ENCODE results near the gene LRG1.

LRG1 gene

DNA sequence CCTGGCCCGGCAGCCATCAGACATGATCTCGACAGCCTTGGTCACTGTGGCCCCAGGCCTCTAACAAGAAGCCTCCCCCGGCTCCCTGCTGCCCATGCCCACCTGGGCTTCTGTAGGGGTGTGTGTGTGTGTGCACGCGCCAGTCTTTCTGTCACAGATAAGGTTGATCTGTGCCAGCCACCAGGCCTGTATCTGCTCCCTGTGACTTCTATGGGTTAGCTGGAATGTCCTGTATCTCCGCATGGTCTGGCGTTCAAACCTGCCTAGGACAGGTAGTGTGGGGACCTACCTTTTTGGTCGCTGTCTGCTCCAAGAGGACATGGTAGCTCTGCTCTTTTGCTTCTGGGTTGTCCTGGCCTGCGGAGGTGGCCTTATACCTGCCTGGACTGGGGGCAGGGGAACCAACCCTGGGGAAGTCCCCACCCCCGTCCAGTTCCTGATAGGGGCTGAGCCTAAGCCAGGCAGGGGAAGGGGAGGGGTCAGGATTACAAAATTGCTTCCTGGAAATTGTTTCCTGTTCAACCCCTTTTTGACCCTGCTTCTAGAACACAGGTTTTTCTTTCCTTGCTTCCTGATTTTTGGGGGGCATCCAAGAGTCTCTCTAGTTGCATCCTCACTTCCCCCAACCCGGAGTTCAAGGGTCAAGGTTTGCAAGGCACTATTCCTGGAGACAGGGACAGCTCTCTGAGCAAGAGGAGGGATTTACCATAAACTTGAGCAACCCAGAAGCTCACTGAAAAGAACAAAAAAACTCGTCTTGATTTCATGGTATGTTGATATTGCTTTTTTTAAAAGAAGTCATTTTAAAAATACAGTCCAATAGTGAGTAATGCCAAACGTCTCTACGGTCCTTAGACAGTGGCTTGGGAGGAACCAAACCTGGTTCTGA is at the start of gene LRG1:
Gene LRG1 (minus strand): TSS at position 344 of the 889 bp plus-strand sequence. CDS start 23 bp downstream, at position 321.
- in situ Hi-C loops (cut with HindIII; ENCODE audit: low sequenced_read_pairs): no loop called here

GRCh38 chr19:4588291-4588761 is 48.5 kb upstream of the LRG1 start:
- in situ Hi-C loops (cut with HindIII; ENCODE audit: low sequenced_read_pairs): no loop called here

GRCh38 chr19:4587527-4587926 is 47.7 kb upstream of the LRG1 start:
- in situ Hi-C loops (cut with HindIII; ENCODE audit: low sequenced_read_pairs): no loop called here

DNA sequence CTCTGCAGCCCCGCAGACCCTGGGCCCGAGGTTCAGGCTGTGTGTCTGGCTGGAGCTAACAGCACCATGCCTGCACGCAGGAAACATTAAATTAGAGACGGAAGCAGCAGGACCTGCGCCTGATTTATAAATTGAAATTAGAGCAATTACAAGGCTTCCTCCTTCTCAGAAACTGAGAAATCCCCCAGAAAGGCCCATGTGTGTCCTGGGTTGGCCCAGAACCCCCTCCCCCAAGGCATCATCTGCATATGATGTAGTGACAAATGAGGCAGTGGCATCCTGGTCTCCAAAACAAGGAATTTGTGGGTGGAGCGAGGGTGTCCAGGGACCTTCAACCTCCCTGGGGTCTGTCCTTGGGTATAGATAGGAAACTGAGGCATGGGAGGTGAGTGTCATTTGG is 46.9 kb upstream of the LRG1 start:
- in situ Hi-C loops (cut with HindIII; ENCODE audit: low sequenced_read_pairs): no loop called here

GRCh38 chr19:4586245-4586644 is 46.4 kb upstream of the LRG1 start:
- in situ Hi-C loops (cut with HindIII; ENCODE audit: low sequenced_read_pairs): no loop called here

DNA sequence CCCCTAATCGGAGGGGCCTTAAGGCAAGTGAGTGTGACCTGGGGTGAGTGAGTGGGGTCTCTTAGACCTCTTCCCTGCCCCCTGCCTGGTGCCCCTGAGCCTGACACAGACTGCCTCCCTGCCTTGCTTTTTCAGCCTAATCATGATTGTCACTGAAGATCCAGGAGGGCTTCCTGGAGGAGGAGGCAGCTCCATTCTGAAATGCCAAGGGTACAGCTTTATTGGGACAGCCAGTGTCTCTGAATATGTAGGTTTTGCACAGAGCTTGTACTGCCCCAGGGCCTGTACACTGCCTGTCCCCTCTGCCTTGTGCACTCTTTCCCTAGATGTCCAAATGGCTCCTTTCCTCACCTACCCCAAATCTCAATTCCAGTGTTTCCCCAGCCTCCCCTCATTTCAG is 45.7 kb upstream of the LRG1 start:
- in situ Hi-C loops (cut with HindIII; ENCODE audit: low sequenced_read_pairs): no loop called here

DNA sequence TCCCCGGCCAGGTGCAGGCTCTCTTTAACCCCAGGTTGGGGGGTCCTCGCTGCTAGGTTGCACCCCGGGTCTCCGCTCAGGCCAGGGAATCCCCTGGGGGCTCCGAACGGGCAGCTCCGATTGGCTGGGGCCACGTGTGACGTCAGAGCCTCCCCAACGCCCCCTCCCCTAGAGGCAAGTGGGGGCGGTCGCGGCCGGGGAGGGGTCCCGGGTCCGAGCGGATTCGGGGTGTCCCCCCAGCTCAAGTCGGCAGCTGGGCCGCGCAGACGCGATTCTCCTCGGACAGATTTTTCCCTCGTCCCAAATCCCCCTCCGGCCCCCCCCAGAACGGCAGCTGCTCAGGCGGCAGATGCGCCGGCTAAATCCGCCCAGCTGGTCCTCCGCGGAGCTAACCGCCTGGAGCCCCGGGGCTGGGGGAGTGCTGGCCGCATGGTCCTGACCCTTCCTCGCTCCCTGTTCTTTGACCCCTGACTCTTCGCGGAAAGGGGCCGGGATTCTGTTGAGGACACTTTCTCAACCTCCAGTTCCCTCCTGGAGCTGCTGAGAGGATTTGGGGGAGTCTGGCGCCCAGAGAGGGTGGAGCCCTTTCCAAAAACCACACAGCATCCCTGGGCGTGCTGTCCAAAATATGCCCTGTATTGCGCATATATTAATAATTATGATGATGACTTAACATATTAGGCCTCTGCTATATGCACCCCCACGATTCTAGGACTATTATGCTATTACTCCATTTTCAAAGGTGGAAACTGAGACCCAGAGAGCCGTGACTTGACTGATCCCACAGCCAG is 45.0 kb upstream of the LRG1 start:
- in situ Hi-C loops (cut with HindIII; ENCODE audit: low sequenced_read_pairs): no loop called here

DNA sequence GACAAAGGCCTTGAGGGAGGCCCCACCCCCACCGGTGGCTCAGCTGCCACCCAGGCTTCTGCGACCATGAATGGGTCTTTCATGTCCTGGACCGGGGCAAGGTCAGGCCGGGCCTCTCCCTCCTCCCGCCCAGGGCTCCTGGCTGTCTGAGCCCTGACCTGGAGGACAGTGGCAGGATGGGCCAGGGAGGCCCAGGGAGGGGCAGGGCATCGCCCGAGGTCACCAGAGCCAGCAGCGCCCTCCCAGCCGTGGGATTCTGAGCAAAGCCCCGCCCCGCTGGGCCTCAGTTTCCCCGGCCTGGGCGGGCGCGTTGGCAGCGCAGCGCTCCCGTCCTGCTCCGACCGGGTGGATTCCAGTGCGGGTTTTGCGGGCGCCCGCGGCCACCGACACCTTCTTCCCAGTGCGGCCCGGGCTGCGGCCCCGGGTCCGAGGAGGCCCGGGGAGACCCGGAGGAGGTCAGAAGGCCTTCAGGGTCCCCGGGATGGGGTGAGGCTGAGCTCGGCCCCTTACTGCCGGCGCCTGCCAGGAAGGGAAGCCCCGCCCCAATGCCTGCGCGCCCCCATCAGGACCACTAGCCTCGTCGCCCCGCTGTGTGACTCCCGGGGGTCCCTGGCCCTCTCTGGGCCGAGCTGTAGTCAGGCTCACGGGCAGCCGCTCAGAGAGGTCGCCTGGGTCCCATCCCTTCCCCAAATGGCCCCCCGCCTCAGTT is 44.3 kb upstream of the LRG1 start:
- in situ Hi-C loops (cut with HindIII; ENCODE audit: low sequenced_read_pairs): no loop called here

DNA sequence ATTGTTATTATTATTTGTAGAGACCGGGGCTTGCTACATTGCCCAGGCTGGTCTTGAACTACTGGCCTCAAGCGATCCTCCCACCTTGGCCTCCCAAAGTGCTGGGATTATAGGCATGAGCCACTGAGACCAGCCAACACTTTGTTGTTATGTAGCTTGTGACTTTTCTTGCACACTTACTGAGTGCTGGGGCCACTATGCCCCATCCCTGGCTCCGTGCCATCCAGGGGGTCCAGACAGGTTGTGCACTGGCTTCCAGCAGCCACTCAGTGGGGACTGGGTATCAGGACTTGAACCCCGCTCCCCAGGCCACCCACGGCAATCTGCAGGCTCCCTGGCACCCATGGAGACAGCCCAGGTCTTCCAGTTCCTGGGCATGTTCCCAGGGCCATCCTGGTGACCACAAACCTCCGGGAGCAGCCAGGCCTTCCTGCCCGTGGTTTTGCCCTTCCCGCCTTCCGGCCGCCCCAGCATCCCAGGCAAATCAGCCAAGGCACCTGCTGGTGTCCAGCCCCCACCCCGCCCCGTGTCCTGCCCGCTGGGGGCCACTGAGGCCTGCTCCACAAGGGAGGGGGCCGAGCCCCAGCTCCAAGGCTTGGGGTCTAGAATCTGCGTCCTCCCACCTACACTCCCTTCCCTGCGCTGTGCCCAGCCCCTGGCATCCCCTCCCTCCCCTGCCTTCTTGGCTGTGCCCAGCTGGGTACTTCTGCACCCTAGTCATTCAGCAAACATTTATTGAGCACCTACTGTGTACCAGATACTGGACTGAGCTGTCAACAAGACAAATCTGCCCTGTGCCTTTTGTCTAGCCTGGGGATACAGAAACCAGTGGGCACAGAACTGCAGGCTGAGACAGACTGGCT is 43.4 kb upstream of the LRG1 start:
- in situ Hi-C loops (cut with HindIII; ENCODE audit: low sequenced_read_pairs): no loop called here

GRCh38 chr19:4581666-4582553 is 42.1 kb upstream of the LRG1 start:
- in situ Hi-C loops (cut with HindIII; ENCODE audit: low sequenced_read_pairs): no loop called here

- in situ Hi-C loops (cut with HindIII; ENCODE audit: low sequenced_read_pairs): no loop called here
Measured at GRCh38 chr19:4580961-4581665, 41.3 kb upstream of the LRG1 start.

- in situ Hi-C loops (cut with HindIII; ENCODE audit: low sequenced_read_pairs): no loop called here
Measured at GRCh38 chr19:4580021-4580901, 40.4 kb upstream of the LRG1 start.

GRCh38 chr19:4579389-4579788 is 39.6 kb upstream of the LRG1 start:
- in situ Hi-C loops (cut with HindIII; ENCODE audit: low sequenced_read_pairs): no loop called here

GRCh38 chr19:4578552-4579248 is 38.9 kb upstream of the LRG1 start:
- in situ Hi-C loops (cut with HindIII; ENCODE audit: low sequenced_read_pairs): no loop called here

- in situ Hi-C loops (cut with HindIII; ENCODE audit: low sequenced_read_pairs): no loop called here
Measured at GRCh38 chr19:4577020-4577782, 37.4 kb upstream of the LRG1 start.
